ENCODE results near the gene BRWD1. TPM values are rescaled to one million over a fixed set of nuclear protein-coding genes. Genes with fewer than 3 reads are reported as not detected.

Gene BRWD1
- total and polyA plus RNA-seq, 12 donors: 11.1 to 81.1 (median 37.6) TPM

DNA sequence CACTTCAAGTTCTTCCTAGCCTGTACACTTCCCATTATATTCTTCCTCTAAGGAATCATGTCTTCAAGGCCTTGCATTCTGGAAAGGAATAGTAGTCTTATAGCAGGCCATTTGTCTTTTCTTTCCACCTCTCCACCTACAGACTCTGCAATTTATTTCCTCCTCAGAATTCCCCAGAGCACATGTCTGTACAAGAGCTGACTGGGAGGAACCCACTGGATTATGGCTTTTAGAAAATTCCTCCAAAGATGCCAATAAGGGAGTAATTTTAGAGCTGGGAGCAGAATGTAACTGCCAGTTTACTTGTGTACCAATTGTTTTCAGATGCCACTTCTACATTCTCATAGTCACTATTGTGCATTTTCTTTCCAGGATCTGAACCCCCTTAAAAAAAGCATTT lies 126.8 kb downstream of the BRWD1 start:
- no peaks in the 10 kb centered on the region for H3K9me3 ChIP-seq (replicated peaks in 1 of 3)
- no peaks in the 10 kb centered on the region for H3K27me3 ChIP-seq
- no peak for TF ChIP-seq POLR2A (IDR thresholded peaks at IDR 0.05)
- peaks cover 7 to 18% of the 10 kb centered on the region in 2 donors for H3K4me1 ChIP-seq (replicated peaks in 1 of 2)
- H3K36me3 ChIP-seq (replicated peaks in 1 of 2): no peaks in the 10 kb centered on the region
- H3K27ac ChIP-seq: no peak overlapping the region
- intact Hi-C loops (cut with DNase I): loop anchor here in 1 of 2 donors (10.0 kb wide), 1 partner anchor 198 kb away; a partner anchor contains a TSS
- DNase-seq: no peak
- H3K4me3 ChIP-seq: no peak overlapping the region

DNA sequence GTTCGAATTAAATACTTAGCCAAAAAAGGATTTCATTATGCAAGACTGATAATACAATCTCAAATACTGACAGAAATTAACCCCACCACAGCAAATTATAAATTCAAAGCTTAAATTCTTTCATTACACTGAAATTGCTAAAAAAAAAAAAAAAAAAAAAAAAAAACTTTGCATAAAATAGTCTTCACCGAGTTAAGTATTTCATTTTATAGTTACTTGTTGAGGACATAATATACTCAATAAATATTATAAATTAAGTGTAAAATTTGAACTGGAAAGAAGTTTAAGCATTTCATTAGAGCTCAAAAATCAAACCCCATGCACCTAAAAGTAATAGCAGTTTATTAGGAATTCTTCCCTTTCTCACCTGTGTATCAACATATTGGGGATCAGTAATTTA lies 128.3 kb downstream of the BRWD1 start:
- Histone ChIP-seq H3K27ac (no peak overlapping the region), H3K4me3 (no peak overlapping the region), H3K36me3 (replicated peaks in 1 of 2) (no peaks in the 10 kb centered on the region), H3K4me1 (replicated peaks in 1 of 2) (peaks cover 7 to 22% of the 10 kb centered on the region in 2 donors), H3K27me3 (no peaks in the 10 kb centered on the region), H3K9me3 (replicated peaks in 1 of 3) (no peaks in the 10 kb centered on the region)
- 75 to 92% (median 80%) methylated on average over 2 of the region's 2 CpGs for WGBS, 4 donors
- DNase-seq: no peak
- intact Hi-C loops (cut with DNase I): loop anchor here in 1 of 2 donors (10.0 kb wide), 1 partner anchor 200 kb away; a partner anchor contains a TSS
- TF ChIP-seq, protein P1, sequence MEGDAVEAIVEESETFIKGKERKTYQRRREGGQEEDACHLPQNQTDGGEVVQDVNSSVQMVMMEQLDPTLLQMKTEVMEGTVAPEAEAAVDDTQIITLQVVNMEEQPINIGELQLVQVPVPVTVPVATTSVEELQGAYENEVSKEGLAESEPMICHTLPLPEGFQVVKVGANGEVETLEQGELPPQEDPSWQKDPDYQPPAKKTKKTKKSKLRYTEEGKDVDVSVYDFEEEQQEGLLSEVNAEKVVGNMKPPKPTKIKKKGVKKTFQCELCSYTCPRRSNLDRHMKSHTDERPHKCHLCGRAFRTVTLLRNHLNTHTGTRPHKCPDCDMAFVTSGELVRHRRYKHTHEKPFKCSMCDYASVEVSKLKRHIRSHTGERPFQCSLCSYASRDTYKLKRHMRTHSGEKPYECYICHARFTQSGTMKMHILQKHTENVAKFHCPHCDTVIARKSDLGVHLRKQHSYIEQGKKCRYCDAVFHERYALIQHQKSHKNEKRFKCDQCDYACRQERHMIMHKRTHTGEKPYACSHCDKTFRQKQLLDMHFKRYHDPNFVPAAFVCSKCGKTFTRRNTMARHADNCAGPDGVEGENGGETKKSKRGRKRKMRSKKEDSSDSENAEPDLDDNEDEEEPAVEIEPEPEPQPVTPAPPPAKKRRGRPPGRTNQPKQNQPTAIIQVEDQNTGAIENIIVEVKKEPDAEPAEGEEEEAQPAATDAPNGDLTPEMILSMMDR (IDR thresholded peaks at IDR 0.05): no peak
- TF ChIP-seq POLR2A (IDR thresholded peaks at IDR 0.05): no peak

DNA sequence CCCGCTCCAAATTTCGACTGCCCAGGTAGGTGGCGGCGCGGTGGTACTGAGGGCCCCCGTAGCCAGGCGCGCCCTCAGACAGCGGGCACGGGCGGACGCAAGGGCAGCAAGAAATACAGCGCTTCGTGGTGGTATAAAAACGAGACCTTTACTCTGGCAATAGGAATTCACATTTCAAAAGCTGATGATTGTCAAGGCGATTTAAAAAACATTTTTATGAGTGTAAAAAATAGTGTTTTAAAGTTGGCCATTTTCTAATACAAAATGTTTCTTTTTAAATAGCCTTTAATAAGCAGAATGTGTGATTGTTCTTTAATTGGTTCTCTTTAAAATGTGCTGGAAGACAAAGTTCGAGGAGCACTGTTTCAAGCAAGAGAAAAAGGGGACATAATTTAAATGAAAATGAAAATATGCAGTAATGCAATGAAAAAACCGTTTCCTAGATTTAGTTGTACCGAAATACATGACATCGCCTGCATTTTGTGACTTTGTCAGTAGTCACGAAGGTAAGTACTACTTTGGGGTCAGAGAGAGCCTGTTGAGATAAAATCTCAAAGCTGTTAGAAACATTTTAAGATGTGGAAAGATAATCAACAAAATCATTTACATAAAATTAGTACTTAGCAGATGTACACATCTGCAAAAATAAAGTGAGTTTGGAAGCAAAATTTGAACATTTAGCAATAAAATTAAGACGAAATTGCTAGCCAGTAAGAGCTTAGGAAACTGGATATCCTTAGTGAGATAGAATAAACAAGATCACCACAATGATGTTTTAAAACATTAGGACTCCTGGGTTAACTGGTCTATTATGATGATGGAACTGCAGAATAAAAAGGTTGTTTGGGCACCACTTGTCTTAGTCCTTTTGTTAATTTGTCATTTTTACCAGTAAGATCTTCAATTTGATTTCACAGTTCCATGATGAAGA lies 129.1 kb downstream of the BRWD1 start:
- peak overlapping the region; percentile 39 to 90 (median 72) for H3K4me3 ChIP-seq
- TF ChIP-seq, protein P1 (IDR thresholded peaks at IDR 0.05): no peak
- peak in 1 of 2 donors; percentile 53 for TF ChIP-seq POLR2A (IDR thresholded peaks at IDR 0.05)
- peak overlapping the region; percentile 83 to 94 (median 86) for H3K27ac ChIP-seq
- DNase-seq: no peak
- intact Hi-C loops (cut with DNase I): loop anchor here in 1 of 2 donors (10.0 kb wide), 1 partner anchor 200 kb away; a partner anchor contains a TSS
- H3K9me3 ChIP-seq (replicated peaks in 1 of 3): no peaks in the 10 kb centered on the region
- no peaks in the 10 kb centered on the region for H3K36me3 ChIP-seq (replicated peaks in 1 of 2)
- WGBS, 4 donors: 2 to 4% (median 3%) methylated on average over 19 to 22 of the region's 22 CpGs
- H3K27me3 ChIP-seq: no peaks in the 10 kb centered on the region
- H3K4me1 ChIP-seq (replicated peaks in 1 of 2): peaks cover 7 to 22% of the 10 kb centered on the region in 2 donors

DNA sequence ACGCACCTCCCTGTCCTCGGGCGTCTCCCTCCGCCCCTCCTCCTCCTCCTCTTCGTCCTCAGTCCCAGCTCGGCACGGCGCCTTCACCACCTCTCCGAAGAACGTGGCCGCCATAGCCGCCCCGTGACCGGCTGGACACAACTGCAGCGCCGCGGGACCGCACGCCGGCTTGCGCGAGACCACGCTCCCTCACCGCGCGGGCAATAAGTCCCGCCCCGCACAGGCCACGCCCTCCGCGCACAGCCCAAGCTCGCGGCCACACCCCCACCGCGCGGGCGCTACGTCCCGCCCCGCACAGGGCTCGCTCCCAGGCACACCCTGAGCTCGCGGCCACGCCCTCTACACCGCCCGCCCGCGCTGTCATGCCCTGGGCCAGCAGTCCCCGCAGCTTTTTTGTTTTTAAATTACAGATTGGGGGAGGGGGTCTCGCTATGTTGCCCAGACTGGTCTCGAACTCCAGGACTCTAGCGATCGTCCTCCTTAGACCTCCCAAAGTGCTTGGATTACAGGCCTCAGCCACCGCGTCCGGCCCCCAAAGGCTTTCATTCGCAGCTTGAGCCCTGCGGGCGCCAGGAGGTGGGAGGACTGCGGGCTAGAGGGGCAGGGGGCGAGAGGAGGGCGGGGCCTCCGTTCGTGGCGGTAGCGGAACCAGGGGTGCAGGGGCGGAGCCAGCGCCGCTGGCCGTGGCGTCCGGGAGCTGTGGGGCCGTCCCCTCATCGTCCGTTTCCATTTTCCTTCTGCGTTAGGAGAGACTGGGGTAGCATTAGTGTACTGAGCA lies 130.0 kb downstream of the BRWD1 start, which contains the start of gene PSMG1:
Gene PSMG1 (minus strand): TSS at position 180 of the 778 bp plus-strand sequence. CDS start 66 bp downstream, at position 114.
- intact Hi-C loops (cut with DNase I): loop anchor here in 1 of 2 donors (10.0 kb wide), 1 partner anchor 201 kb away; a partner anchor contains a TSS
- Histone ChIP-seq H3K4me1 (replicated peaks in 1 of 2) (peaks cover 7 to 22% of the 10 kb centered on the region in 2 donors), H3K27ac (peak within 1 kb of the TSS; percentile 83 to 94 (median 86)), H3K36me3 (replicated peaks in 1 of 2) (no peaks in the 10 kb centered on the region), H3K27me3 (no peaks in the 10 kb centered on the region), H3K4me3 (peak within 1 kb of the TSS; percentile 39 to 90 (median 72)), H3K9me3 (replicated peaks in 1 of 3) (no peaks in the 10 kb centered on the region)
- 0 to 1% (median 0%) methylated on average over 28 to 75 of the region's 76 CpGs for WGBS, 4 donors
- peak; percentile 94 to 98 (median 96) for DNase-seq
- peak; percentile 80 to 91 for TF ChIP-seq POLR2A (IDR thresholded peaks at IDR 0.05)
- TF ChIP-seq, protein P1 (IDR thresholded peaks at IDR 0.05): no peak
